ENCODE results near the gene NFXL1. TPM values are rescaled to one million over a fixed set of nuclear protein-coding genes. Genes with fewer than 3 reads are reported as not detected.

NFXL1 gene
- total RNA-seq, 2 experiments from 2014 or later: 17.9 to 28.4 TPM

DNA sequence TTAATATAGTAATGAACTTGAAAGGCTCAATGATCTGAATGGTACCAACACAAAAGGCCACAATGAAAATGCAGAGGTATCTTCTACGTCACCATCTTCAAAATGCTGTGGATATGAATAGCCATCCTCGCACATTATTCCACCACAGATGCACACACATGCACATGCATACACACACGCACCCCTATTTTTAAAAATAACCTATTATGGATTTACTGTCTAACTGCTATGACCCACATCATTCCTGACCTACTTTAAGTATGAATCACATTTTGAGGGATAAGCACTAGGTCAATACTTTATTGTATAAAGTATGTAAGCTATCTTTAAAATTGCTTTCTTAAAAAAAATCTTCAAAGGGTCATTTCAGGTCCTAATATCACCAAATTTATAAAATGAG lies 52.1 kb downstream of the NFXL1 start:
- BruUV-seq (replicated peaks): no TSS peak
- intact Hi-C loops (cut with micrococcal nuclease; ENCODE audit: unreplicated experiment): loop anchor here (5.0 kb wide), 1 partner anchor 35 kb away; no protein-coding TSS in a partner anchor
- Histone ChIP-seq H3K4me3 (ENCODE audit: low read depth, low read length, poor library complexity, severe bottlenecking) (no peak overlapping the region), H3K9me2 (ENCODE audit: insufficient read depth, low read length) (no peaks in the 10 kb centered on the region), H2AFZ (ENCODE audit: low read length) (no peak overlapping the region), H3K9me3 (ENCODE audit: low read length) (no peaks in the 10 kb centered on the region), H3K27ac (ENCODE audit: low read depth, low read length, poor library complexity, severe bottlenecking) (no peak overlapping the region), H3K4me1 (ENCODE audit: insufficient read depth, low read length, poor library complexity, severe bottlenecking) (no peaks in the 10 kb centered on the region), H3K4me2 (ENCODE audit: low read length) (no peak overlapping the region), H3K79me2 (ENCODE audit: insufficient read depth, low read depth, low read length) (no peaks in the 10 kb centered on the region), H4K20me1 (ENCODE audit: insufficient read depth, low read length) (no peaks in the 10 kb centered on the region), H3K36me3 (ENCODE audit: insufficient read depth, low read length) (peaks cover 44% of the 10 kb centered on the region)
- TF ChIP-seq EZH2phosphoT487 (IDR thresholded peaks at IDR 0.05; ENCODE audit: borderline replicate concordance, low read depth, low read length): no peak
- TF ChIP-seq, protein P1, sequence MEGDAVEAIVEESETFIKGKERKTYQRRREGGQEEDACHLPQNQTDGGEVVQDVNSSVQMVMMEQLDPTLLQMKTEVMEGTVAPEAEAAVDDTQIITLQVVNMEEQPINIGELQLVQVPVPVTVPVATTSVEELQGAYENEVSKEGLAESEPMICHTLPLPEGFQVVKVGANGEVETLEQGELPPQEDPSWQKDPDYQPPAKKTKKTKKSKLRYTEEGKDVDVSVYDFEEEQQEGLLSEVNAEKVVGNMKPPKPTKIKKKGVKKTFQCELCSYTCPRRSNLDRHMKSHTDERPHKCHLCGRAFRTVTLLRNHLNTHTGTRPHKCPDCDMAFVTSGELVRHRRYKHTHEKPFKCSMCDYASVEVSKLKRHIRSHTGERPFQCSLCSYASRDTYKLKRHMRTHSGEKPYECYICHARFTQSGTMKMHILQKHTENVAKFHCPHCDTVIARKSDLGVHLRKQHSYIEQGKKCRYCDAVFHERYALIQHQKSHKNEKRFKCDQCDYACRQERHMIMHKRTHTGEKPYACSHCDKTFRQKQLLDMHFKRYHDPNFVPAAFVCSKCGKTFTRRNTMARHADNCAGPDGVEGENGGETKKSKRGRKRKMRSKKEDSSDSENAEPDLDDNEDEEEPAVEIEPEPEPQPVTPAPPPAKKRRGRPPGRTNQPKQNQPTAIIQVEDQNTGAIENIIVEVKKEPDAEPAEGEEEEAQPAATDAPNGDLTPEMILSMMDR (conservative IDR thresholded peaks at IDR 0.05; ENCODE audit: low read length): no peak
- DNase-seq (ENCODE audit: low spot score): no peak
- CTCF ChIA-PET (ENCODE audit: unreplicated experiment): no interaction called here
- POLR2A ChIA-PET: no interaction called here

DNA sequence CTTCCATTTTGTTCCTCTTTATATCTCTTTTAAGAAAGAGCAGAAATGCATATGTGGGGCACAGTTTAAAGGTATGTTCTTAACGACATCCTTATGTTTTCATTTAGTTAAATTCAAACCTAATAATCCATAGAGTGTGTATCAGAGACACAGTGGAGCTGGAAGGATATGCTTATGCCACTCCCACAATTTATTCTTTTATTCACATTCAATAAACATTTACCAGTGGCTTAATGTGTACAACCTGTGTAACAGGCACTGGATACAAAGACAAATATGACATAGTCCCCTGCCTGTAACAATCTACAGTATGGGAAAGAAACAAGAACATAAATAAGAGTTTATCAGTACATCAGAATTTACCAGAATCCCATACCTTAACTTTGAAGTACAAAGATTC lies 54.1 kb downstream of the NFXL1 start:
- no TSS peak for BruUV-seq (replicated peaks)
- intact Hi-C loops (cut with micrococcal nuclease; ENCODE audit: unreplicated experiment): loop anchor here (5.0 kb wide), 1 partner anchor 37 kb away; no protein-coding TSS in a partner anchor
- no peak overlapping the region for H3K4me2 ChIP-seq (ENCODE audit: low read length)
- CTCF ChIA-PET (ENCODE audit: unreplicated experiment): no interaction called here
- H3K27ac ChIP-seq (ENCODE audit: low read depth, low read length, poor library complexity, severe bottlenecking): no peak overlapping the region
- TF ChIP-seq EZH2phosphoT487 (IDR thresholded peaks at IDR 0.05; ENCODE audit: borderline replicate concordance, low read depth, low read length): no peak
- TF ChIP-seq, protein P1 (conservative IDR thresholded peaks at IDR 0.05; ENCODE audit: low read length): no peak
- no peak overlapping the region for H2AFZ ChIP-seq (ENCODE audit: low read length)
- no peak overlapping the region for H3K4me3 ChIP-seq (ENCODE audit: low read depth, low read length, poor library complexity, severe bottlenecking)
- H3K4me1 ChIP-seq (ENCODE audit: insufficient read depth, low read length, poor library complexity, severe bottlenecking): no peaks in the 10 kb centered on the region
- DNase-seq (ENCODE audit: low spot score): no peak
- no peaks in the 10 kb centered on the region for H3K79me2 ChIP-seq (ENCODE audit: insufficient read depth, low read depth, low read length)
- H3K9me3 ChIP-seq (ENCODE audit: low read length): no peaks in the 10 kb centered on the region
- POLR2A ChIA-PET: no interaction called here
- H3K36me3 ChIP-seq (ENCODE audit: insufficient read depth, low read length): peaks cover 34% of the 10 kb centered on the region
- H4K20me1 ChIP-seq (ENCODE audit: insufficient read depth, low read length): no peaks in the 10 kb centered on the region
- H3K9me2 ChIP-seq (ENCODE audit: insufficient read depth, low read length): no peaks in the 10 kb centered on the region

DNA sequence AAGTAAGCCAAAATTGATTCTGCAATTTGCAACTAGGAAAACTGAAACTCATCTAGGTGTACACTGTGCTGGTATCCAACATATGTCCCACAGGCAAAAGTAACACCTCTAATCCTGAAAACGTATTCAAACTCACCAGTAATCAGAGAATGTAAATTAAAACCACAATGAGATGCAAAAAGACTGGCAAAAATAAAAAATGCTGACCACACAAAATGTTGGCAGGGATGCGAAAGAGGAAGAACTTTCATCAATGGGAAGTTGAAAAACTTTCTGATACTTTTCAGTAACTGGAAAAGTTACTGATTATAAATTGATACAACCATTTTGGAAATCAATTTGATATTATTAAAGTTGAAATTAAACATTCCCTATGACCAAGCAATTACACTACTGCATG lies 56.4 kb downstream of the NFXL1 start:
- H3K9me2 ChIP-seq (ENCODE audit: insufficient read depth, low read length): no peaks in the 10 kb centered on the region
- POLR2A ChIA-PET: no interaction called here
- no peaks in the 10 kb centered on the region for H3K9me3 ChIP-seq (ENCODE audit: low read length)
- no peak overlapping the region for H2AFZ ChIP-seq (ENCODE audit: low read length)
- H3K4me2 ChIP-seq (ENCODE audit: low read length): no peak overlapping the region
- no peak overlapping the region for H3K4me3 ChIP-seq (ENCODE audit: low read depth, low read length, poor library complexity, severe bottlenecking)
- no peaks in the 10 kb centered on the region for H4K20me1 ChIP-seq (ENCODE audit: insufficient read depth, low read length)
- no peaks in the 10 kb centered on the region for H3K4me1 ChIP-seq (ENCODE audit: insufficient read depth, low read length, poor library complexity, severe bottlenecking)
- TF ChIP-seq, protein P1 (conservative IDR thresholded peaks at IDR 0.05; ENCODE audit: low read length): no peak
- no peak for TF ChIP-seq EZH2phosphoT487 (IDR thresholded peaks at IDR 0.05; ENCODE audit: borderline replicate concordance, low read depth, low read length)
- H3K36me3 ChIP-seq (ENCODE audit: insufficient read depth, low read length): peaks cover 34% of the 10 kb centered on the region; the same call in 1 of the 2 replicates
- no peak overlapping the region for H3K27ac ChIP-seq (ENCODE audit: low read depth, low read length, poor library complexity, severe bottlenecking)
- BruUV-seq (replicated peaks): no TSS peak
- no peaks in the 10 kb centered on the region for H3K79me2 ChIP-seq (ENCODE audit: insufficient read depth, low read depth, low read length)
- CTCF ChIA-PET (ENCODE audit: unreplicated experiment): no interaction called here
- intact Hi-C loops (cut with micrococcal nuclease; ENCODE audit: unreplicated experiment): no loop called here
- no peak for DNase-seq (ENCODE audit: low spot score)
